ENCODE data around the gene CYP27A1.

DNA sequence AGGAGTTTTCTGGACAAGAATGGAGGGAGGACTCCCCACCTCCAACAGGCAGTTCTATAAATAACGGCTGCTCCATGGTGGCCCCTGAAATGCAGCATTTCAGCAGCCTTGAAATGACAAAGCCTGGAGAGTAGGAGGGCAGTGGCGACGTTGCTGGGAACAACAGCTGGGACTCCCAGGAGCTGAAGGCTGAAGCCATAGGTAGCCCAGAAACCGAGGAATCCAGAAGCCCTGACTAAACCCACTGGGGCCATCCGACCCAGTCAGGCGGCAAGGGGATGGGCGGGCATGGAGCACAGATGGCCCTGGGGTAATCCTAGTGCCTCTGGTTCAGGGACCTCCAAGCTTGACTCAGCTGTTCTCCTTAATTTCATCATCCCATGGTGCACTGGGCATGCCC is 40.7 kb downstream of the CYP27A1 start:
- TF ChIP-seq, protein P1, sequence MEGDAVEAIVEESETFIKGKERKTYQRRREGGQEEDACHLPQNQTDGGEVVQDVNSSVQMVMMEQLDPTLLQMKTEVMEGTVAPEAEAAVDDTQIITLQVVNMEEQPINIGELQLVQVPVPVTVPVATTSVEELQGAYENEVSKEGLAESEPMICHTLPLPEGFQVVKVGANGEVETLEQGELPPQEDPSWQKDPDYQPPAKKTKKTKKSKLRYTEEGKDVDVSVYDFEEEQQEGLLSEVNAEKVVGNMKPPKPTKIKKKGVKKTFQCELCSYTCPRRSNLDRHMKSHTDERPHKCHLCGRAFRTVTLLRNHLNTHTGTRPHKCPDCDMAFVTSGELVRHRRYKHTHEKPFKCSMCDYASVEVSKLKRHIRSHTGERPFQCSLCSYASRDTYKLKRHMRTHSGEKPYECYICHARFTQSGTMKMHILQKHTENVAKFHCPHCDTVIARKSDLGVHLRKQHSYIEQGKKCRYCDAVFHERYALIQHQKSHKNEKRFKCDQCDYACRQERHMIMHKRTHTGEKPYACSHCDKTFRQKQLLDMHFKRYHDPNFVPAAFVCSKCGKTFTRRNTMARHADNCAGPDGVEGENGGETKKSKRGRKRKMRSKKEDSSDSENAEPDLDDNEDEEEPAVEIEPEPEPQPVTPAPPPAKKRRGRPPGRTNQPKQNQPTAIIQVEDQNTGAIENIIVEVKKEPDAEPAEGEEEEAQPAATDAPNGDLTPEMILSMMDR (IDR thresholded peaks at IDR 0.05), result no peak
- TF ChIP-seq POLR2A (IDR thresholded peaks at IDR 0.05), result no peak

Data from heart left ventricle (tissue), 13 donors.